IPS-18a (cell line): ENCODE measurements around the gene GUCY2C.
"Not testable (repeated sequence)": the region's sequence is repeated elsewhere in the genome, so short reads cannot be mapped to it uniquely, and the experiment has no call there.

ENCODE experiments used
- H3K27ac ChIP-seq: one replicate; pipeline ENCODE4 v1.5.1; 2013; ENCODE audit warnings: low read length
- H3K27me3 ChIP-seq: one replicate; pipeline ENCODE4 v1.6.1; 2013; ENCODE audit warnings: mild to moderate bottlenecking, low read length; ENCODE audit not compliant: control insufficient read depth, insufficient read depth
- H3K36me3 ChIP-seq: one replicate; pipeline ENCODE4 v1.6.1; 2013; ENCODE audit warnings: low read depth, low read length; ENCODE audit not compliant: control insufficient read depth
- H3K4me1 ChIP-seq: one replicate; pipeline ENCODE4 v1.6.1; 2013; ENCODE audit warnings: low read depth, low read length; ENCODE audit not compliant: control insufficient read depth
- H3K4me3 ChIP-seq: one replicate; pipeline ENCODE4 v1.5.1; 2013; ENCODE audit warnings: low read length
- H3K9ac ChIP-seq: one replicate; pipeline ENCODE4 v1.6.1; 2013; ENCODE audit warnings: mild to moderate bottlenecking, low read length, moderate library complexity
- H3K9me3 ChIP-seq: one replicate; pipeline ENCODE4 v1.6.1; 2013; ENCODE audit warnings: low read depth, low read length; ENCODE audit not compliant: control insufficient read depth

The GUCY2C gene

GRCh38 chr12:14701809-14702568 lies 5.6 kb upstream of the GUCY2C start:
- Histone ChIP-seq H3K36me3 (peaks cover 53% of the 10 kb centered on the region), H3K9me3 (no peaks in the 10 kb centered on the region), H3K4me3 (no peak overlapping the region), H3K27me3 (no peaks in the 10 kb centered on the region), H3K9ac (no peak overlapping the region), H3K4me1 (peaks cover 7% of the 10 kb centered on the region), H3K27ac (no peak overlapping the region)

- Histone ChIP-seq H3K9ac (no peak overlapping the region), H3K4me1 (peaks cover 7% of the 10 kb centered on the region), H3K36me3 (peaks cover 53% of the 10 kb centered on the region), H3K9me3 (no peaks in the 10 kb centered on the region), H3K4me3 (no peak overlapping the region), H3K27ac (no peak overlapping the region), H3K27me3 (no peaks in the 10 kb centered on the region)
Observed at GRCh38 chr12:14700935-14701334, 4.5 kb upstream of the GUCY2C start.

GRCh38 chr12:14699923-14700322 lies 3.5 kb upstream of the GUCY2C start:
- Histone ChIP-seq H3K4me1 (peaks cover 4% of the 10 kb centered on the region), H3K4me3 (no peak overlapping the region), H3K36me3 (peaks cover 50% of the 10 kb centered on the region), H3K27me3 (no peaks in the 10 kb centered on the region), H3K9me3 (no peaks in the 10 kb centered on the region), H3K9ac (no peak overlapping the region), H3K27ac (no peak overlapping the region)

- Histone ChIP-seq H3K9me3 (no peaks in the 10 kb centered on the region), H3K27me3 (no peaks in the 10 kb centered on the region), H3K4me3 (no peak overlapping the region), H3K36me3 (peaks cover 37% of the 10 kb centered on the region), H3K9ac (no peak overlapping the region), H3K4me1 (no peaks in the 10 kb centered on the region), H3K27ac (no peak overlapping the region)
Observed at GRCh38 chr12:14698555-14698954, 2.2 kb upstream of the GUCY2C start.

- Histone ChIP-seq H3K4me3 (no peak overlapping the region), H3K9ac (no peak overlapping the region), H3K4me1 (peaks cover 6% of the 10 kb centered on the region), H3K27ac (no peak overlapping the region), H3K27me3 (no peaks in the 10 kb centered on the region), H3K9me3 (no peaks in the 10 kb centered on the region), H3K36me3 (peaks cover 9% of the 10 kb centered on the region)
Observed at GRCh38 chr12:14695715-14696141, 671 bp downstream of the GUCY2C start.

GRCh38 chr12:14694970-14695369 lies 1.4 kb downstream of the GUCY2C start:
- H3K27me3 ChIP-seq: no peaks in the 10 kb centered on the region
- H3K4me3 ChIP-seq: no peak overlapping the region
- no peaks in the 10 kb centered on the region for H3K9me3 ChIP-seq
- H3K4me1 ChIP-seq: peaks cover 9% of the 10 kb centered on the region
- no peak overlapping the region for H3K9ac ChIP-seq
- H3K27ac ChIP-seq: no peak overlapping the region
- H3K36me3 ChIP-seq: peaks cover 8% of the 10 kb centered on the region

GRCh38 chr12:14694145-14694714 lies 2.2 kb downstream of the GUCY2C start:
- Histone ChIP-seq H3K36me3 (peaks cover 4% of the 10 kb centered on the region), H3K9me3 (no peaks in the 10 kb centered on the region), H3K4me3 (no peak overlapping the region), H3K27ac (no peak overlapping the region), H3K4me1 (peaks cover 9% of the 10 kb centered on the region), H3K9ac (no peak overlapping the region), H3K27me3 (no peaks in the 10 kb centered on the region)

GRCh38 chr12:14693116-14693515 lies 3.3 kb downstream of the GUCY2C start:
- no peaks in the 10 kb centered on the region for H3K9me3 ChIP-seq
- no peak overlapping the region for H3K4me3 ChIP-seq
- H3K27me3 ChIP-seq: no peaks in the 10 kb centered on the region
- H3K27ac ChIP-seq: no peak overlapping the region
- peaks cover 9% of the 10 kb centered on the region for H3K4me1 ChIP-seq
- H3K36me3 ChIP-seq: no peaks in the 10 kb centered on the region
- H3K9ac ChIP-seq: no peak overlapping the region

- Histone ChIP-seq H3K4me3 (no peak overlapping the region), H3K27me3 (no peaks in the 10 kb centered on the region), H3K27ac (no peak overlapping the region), H3K9me3 (no peaks in the 10 kb centered on the region), H3K4me1 (peaks cover 9% of the 10 kb centered on the region), H3K9ac (no peak overlapping the region), H3K36me3 (no peaks in the 10 kb centered on the region)
Observed at GRCh38 chr12:14691560-14691959, 4.8 kb downstream of the GUCY2C start.

GRCh38 chr12:14689996-14690395 lies 6.4 kb downstream of the GUCY2C start:
- H3K4me3 ChIP-seq: no peak overlapping the region
- no peaks in the 10 kb centered on the region for H3K36me3 ChIP-seq
- H3K27me3 ChIP-seq: peaks cover 3% of the 10 kb centered on the region
- H3K9ac ChIP-seq: no peak overlapping the region
- no peaks in the 10 kb centered on the region for H3K9me3 ChIP-seq
- peaks cover 9% of the 10 kb centered on the region for H3K4me1 ChIP-seq
- H3K27ac ChIP-seq: no peak overlapping the region

GRCh38 chr12:14689144-14689543 lies 7.3 kb downstream of the GUCY2C start:
- Histone ChIP-seq H3K9ac (no peak overlapping the region), H3K36me3 (no peaks in the 10 kb centered on the region), H3K9me3 (no peaks in the 10 kb centered on the region), H3K4me3 (no peak overlapping the region), H3K4me1 (peaks cover 9% of the 10 kb centered on the region), H3K27me3 (peaks cover 9% of the 10 kb centered on the region), H3K27ac (no peak overlapping the region)

- H3K9ac ChIP-seq, H3K4me1 ChIP-seq, H3K9me3 ChIP-seq, H3K36me3 ChIP-seq, H3K4me3 ChIP-seq, H3K27ac ChIP-seq: not testable (repeated sequence)
- peaks cover 24% of the 10 kb centered on the region for H3K27me3 ChIP-seq
Observed at GRCh38 chr12:14682231-14682630, 14.2 kb downstream of the GUCY2C start.
